ENCODE measurements around the gene SULT1C2. TPM values are rescaled to one million over a fixed set of nuclear protein-coding genes. Genes with fewer than 3 reads are reported as not detected.

Gene SULT1C2
- total RNA-seq, 1 donor from 2014 or later = 4.2 TPM

DNA sequence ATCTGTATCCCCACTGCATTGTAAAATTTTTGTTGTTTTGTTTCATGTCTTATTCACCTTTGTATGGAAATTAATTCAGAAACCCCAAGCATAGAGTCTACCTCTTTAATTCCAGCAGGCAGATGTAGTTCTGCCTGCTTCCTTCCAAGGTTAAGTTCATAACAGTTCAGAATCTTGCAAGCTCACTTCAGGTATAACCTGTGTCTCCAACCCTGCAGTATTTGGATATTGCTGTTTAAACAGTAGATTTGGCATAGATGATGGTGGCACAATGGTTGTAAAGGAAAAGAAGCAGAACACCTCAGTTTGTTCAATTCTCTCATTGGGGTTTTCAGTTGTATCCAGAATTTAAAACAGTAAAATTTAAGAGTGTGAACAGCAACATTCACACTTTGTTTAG lies 21.2 kb downstream of the SULT1C2 start:
- no peak for DNase-seq (ENCODE audit: extremely low spot score, unreplicated experiment)
- no peak overlapping the region for H3K27ac Mint-ChIP-seq
- no peaks in the 10 kb centered on the region for H3K27me3 Mint-ChIP-seq
- TF ChIP-seq, protein P1, sequence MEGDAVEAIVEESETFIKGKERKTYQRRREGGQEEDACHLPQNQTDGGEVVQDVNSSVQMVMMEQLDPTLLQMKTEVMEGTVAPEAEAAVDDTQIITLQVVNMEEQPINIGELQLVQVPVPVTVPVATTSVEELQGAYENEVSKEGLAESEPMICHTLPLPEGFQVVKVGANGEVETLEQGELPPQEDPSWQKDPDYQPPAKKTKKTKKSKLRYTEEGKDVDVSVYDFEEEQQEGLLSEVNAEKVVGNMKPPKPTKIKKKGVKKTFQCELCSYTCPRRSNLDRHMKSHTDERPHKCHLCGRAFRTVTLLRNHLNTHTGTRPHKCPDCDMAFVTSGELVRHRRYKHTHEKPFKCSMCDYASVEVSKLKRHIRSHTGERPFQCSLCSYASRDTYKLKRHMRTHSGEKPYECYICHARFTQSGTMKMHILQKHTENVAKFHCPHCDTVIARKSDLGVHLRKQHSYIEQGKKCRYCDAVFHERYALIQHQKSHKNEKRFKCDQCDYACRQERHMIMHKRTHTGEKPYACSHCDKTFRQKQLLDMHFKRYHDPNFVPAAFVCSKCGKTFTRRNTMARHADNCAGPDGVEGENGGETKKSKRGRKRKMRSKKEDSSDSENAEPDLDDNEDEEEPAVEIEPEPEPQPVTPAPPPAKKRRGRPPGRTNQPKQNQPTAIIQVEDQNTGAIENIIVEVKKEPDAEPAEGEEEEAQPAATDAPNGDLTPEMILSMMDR (conservative IDR thresholded peaks at IDR 0.05) = no peak
- H3K9me3 Mint-ChIP-seq = no peaks in the 10 kb centered on the region
- no peaks in the 10 kb centered on the region for H3K36me3 Mint-ChIP-seq
- H3K4me1 Mint-ChIP-seq (ENCODE audit: unreplicated experiment) = peaks cover 9% of the 10 kb centered on the region
- H3K4me3 Mint-ChIP-seq = no peak overlapping the region

DNA sequence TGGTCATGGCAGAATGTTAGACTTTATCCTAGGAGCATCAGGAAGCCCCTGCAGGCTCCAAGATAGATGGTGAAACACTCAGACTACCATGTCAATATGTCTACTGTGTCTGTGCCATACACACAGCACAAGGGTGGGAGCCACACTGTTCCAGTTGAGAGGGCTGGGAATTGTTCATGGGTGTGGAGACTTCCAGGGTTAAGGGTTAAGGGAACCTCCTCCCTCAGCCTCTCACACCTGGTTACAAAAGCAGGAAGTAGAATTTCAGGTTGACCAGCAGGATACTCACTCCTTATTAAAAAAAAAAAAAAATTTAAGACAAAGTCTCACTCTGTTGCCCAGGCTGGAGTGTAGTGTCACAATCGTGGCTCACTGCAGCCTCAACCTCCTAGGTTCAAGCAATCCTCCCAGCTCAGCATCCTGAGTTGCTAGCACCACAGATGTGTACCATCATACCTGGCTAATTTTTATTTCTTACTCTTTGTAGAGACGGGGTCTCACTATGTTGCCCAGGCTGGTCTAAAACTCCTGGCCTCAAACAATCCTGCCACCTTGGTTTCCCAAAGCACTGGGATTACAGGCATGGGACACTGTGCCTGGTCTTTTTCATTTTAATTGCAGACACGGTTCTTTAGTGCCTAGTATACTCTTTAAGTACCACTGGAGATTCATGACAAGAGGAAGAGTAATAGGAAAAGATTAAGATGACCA lies 26.0 kb downstream of the SULT1C2 start:
- TF ChIP-seq, protein P1 (conservative IDR thresholded peaks at IDR 0.05) = no peak
- Mint-ChIP-seq H3K9me3 (no peaks in the 10 kb centered on the region), H3K27me3 (no peaks in the 10 kb centered on the region), H3K4me3 (no peak overlapping the region), H3K36me3 (no peaks in the 10 kb centered on the region), H3K27ac (peak overlapping the region; percentile 83), H3K4me1 (ENCODE audit: unreplicated experiment) (peaks cover 40% of the 10 kb centered on the region)
- no peak for DNase-seq (ENCODE audit: extremely low spot score, unreplicated experiment)

DNA sequence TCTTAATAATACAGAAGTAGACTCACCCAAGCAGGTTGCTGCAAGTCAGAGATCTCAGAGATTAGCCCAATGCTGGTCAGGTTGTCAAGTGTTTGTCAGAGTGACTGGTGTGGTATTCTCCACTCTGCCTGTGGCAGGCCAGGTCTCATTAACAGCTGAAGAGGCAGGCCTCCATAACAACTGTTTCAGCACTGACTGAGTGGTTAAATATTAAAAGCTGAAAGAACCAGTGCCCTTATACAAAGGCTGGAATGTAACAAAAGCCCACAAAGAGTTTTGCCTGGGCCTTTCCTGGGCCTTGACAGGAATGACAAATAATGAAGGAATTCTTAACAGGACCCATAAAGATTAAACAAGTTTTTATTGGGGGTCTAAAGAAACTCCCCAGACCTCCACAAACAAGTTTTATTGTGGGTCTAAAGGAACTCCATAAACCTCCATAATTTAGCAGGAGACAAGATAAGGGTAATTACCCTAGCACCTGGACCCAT lies 26.8 kb downstream of the SULT1C2 start:
- Mint-ChIP-seq H3K27me3 (no peaks in the 10 kb centered on the region), H3K9me3 (no peaks in the 10 kb centered on the region), H3K4me1 (ENCODE audit: unreplicated experiment) (peaks cover 40% of the 10 kb centered on the region), H3K4me3 (peak overlapping the region; percentile 73), H3K27ac (peak overlapping the region; percentile 83), H3K36me3 (no peaks in the 10 kb centered on the region)
- DNase-seq (ENCODE audit: extremely low spot score, unreplicated experiment) = no peak
- TF ChIP-seq, protein P1 (conservative IDR thresholded peaks at IDR 0.05) = no peak

DNA sequence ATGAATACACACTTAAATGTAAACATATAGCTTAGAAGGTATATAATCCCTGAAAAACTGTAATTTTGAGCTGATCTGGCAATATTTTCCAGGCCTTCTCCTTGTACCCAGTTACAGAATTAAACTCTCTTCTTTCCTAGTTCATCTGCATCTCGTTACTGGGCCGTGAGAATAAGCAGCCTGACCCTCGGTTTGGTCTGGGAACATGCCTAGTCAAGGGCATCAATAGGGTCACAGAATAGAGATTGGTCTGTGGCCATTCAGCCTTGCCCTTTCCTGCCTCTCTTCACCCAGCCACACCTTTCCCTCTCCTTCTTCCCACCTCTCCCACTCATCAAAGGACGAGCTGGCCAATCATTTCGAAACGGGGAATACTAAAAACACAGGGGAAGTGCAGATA lies 27.3 kb downstream of the SULT1C2 start:
- Mint-ChIP-seq H3K9me3 (no peaks in the 10 kb centered on the region), H3K27ac (peak overlapping the region; percentile 83), H3K4me1 (ENCODE audit: unreplicated experiment) (peaks cover 40% of the 10 kb centered on the region), H3K4me3 (no peak overlapping the region), H3K36me3 (no peaks in the 10 kb centered on the region), H3K27me3 (no peaks in the 10 kb centered on the region)
- TF ChIP-seq, protein P1 (conservative IDR thresholded peaks at IDR 0.05) = no peak
- DNase-seq (ENCODE audit: extremely low spot score, unreplicated experiment) = no peak

DNA sequence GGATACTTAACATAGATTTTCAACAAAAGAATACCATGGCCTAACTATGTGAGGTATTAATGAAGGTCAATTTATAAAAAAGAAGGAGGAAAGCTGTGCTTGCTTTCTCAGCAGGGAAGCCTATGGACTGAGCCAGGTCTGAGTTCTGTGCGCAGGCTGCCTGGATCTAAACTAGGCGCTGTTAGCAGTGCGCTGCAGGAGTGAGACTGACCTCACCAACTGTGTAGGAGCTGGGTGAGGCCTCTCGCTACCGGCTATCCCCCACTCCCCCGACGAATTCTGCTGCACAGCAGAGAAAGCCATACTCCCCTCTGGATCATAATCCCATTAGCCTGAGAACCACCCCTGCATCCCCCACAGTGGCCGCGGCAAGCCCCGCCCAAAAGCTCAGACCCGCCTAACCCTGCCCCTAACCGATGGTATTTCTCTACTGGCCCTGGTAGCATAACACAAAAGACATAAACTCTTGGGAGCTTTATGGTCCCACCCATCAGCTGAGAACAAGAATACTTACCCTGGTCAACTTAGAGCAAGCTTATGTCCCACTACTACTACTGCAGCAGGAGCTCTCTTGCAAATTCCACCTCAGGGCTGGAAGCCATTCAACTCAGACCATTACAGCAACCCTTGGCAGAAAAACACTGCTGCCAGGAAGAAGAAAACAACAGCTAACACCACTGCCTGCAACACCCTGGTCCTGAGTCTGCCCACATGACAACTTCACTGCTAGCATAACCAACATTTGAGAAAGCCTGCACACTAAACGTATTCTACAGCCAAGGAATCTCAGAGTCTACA lies 28.0 kb downstream of the SULT1C2 start:
- peak overlapping the region; percentile 39 for H3K4me3 Mint-ChIP-seq
- TF ChIP-seq, protein P1 (conservative IDR thresholded peaks at IDR 0.05) = no peak
- peak overlapping the region; percentile 83 for H3K27ac Mint-ChIP-seq
- no peak for DNase-seq (ENCODE audit: extremely low spot score, unreplicated experiment)
- no peaks in the 10 kb centered on the region for H3K36me3 Mint-ChIP-seq
- H3K9me3 Mint-ChIP-seq = no peaks in the 10 kb centered on the region
- H3K27me3 Mint-ChIP-seq = no peaks in the 10 kb centered on the region
- peaks cover 40% of the 10 kb centered on the region for H3K4me1 Mint-ChIP-seq (ENCODE audit: unreplicated experiment)
